SK-N-SH (cell line): ENCODE data around the gene C1QTNF3. TPM values are rescaled to one million over a fixed set of nuclear protein-coding genes. Genes with fewer than 3 reads are reported as not detected.
"Not testable (repeated sequence)": the region's sequence is repeated elsewhere in the genome, so short reads cannot be mapped to it uniquely, and the experiment has no call there.

ENCODE experiments used
- CTCF ChIA-PET: fragments of 300-600, 350-600 bp; formaldehyde crosslinking; extraction: SDS; loops from one replicate; lab custom pipeline; 2021; lab: Yijun Ruan, JAX
- POLR2A ChIA-PET: fragments of 350-600 bp; sonication (Branson Sonifier 250); formaldehyde crosslinking; extraction: SDS; loops from one replicate; lab custom pipeline; 2020; ENCODE audit warnings: antibody characterized with exemption, inconsistent platforms; lab: Yijun Ruan, JAX
- DNase-seq: peaks from one replicate; pipeline ENCODE4 v3.0.0; 2012
- H2AFZ ChIP-seq: fragments of 200-600 bp; sonication (generic); 2 replicates; pipeline ENCODE4 v1.8.1; 2016; ENCODE audit warnings: antibody characterized with exemption, mild to moderate bottlenecking, low read depth
- H3F3A ChIP-seq: fragments of 200-600 bp; sonication (generic); replicated peaks from 2 replicates; pipeline ENCODE3; 2016; ENCODE audit warnings: antibody characterized with exemption, mild to moderate bottlenecking; ENCODE audit not compliant: insufficient read depth
- H3K27ac ChIP-seq, 2 experiments: fragments of 200-500 bp in 1 of 2; fragments of 200-600 bp in 1 of 2; sonication (Bioruptor generic) in 1 of 2; sonication (generic), shearing (Covaris generic) in 1 of 2; 2 replicates each; pipeline versions ENCODE4 v1.5.1 to v1.6.1; 2014 to 2016; ENCODE audit warnings: low read depth in 2 of 2, inconsistent platforms in 1 of 2, low read length in 1 of 2, mild to moderate bottlenecking in 1 of 2, mixed read lengths in 1 of 2
- H3K27me3 ChIP-seq: fragments of 200-600 bp; sonication (generic), shearing (Covaris generic); 2 replicates; pipeline ENCODE4 v1.6.1; 2016; ENCODE audit warnings: mixed run types; ENCODE audit not compliant: insufficient read depth
- H3K36me3 ChIP-seq, 2 experiments: fragments of 200-500 bp in 1 of 2; fragments of 200-600 bp in 1 of 2; sonication (Bioruptor generic) in 1 of 2; sonication (generic) in 1 of 2; replicated peaks in 1 of 2; 2 replicates each; pipeline versions ENCODE3 to v1.5.1; 2014 to 2016; ENCODE audit warnings: low read length in 1 of 2, mild to moderate bottlenecking in 1 of 2; ENCODE audit not compliant: insufficient read depth in 2 of 2, control insufficient read depth in 1 of 2
- H3K4me1 ChIP-seq, 2 experiments: fragments of 200-500 bp in 1 of 2; fragments of 200-600 bp in 1 of 2; sonication (Bioruptor generic) in 1 of 2; sonication (generic), shearing (Covaris generic) in 1 of 2; 2 replicates each; pipeline versions ENCODE4 v1.5.1 to v1.6.1; 2014 to 2016; ENCODE audit warnings: low read depth in 1 of 2, low read length in 1 of 2, mixed run types in 1 of 2; ENCODE audit not compliant: insufficient read depth in 2 of 2, control insufficient read depth in 1 of 2
- H3K4me2 ChIP-seq: fragments of 200-600 bp; sonication (generic), shearing (Covaris generic); 2 replicates; pipeline ENCODE4 v1.6.1; 2017; ENCODE audit warnings: mixed run types
- H3K4me3 ChIP-seq, 2 experiments: fragments of 200-500 bp in 1 of 2; fragments of 200-600 bp in 1 of 2; sonication (Bioruptor generic) in 1 of 2; sonication (generic), shearing (Covaris generic) in 1 of 2; 2 replicates each; pipeline versions ENCODE4 v1.5.1 to v1.8.1; 2014 to 2016; ENCODE audit warnings: low read depth in 2 of 2, inconsistent platforms in 1 of 2, low read length in 1 of 2, mild to moderate bottlenecking in 1 of 2, mixed read lengths in 1 of 2, moderate library complexity in 1 of 2
- H3K79me2 ChIP-seq: fragments of 200-600 bp; sonication (generic); 2 replicates; pipeline ENCODE4 v1.8.1; 2017; ENCODE audit warnings: mild to moderate bottlenecking; ENCODE audit not compliant: insufficient read depth
- H3K9ac ChIP-seq: fragments of 200-600 bp; sonication (generic); 2 replicates; pipeline ENCODE4 v1.6.1; 2017; ENCODE audit warnings: mixed run types
- H3K9me2 ChIP-seq: fragments of 200-600 bp; sonication (generic); 2 replicates; pipeline ENCODE4 v1.6.1; 2017; ENCODE audit warnings: mixed run types
- H3K9me3 ChIP-seq: fragments of 200-600 bp; sonication (generic); 2 replicates; pipeline ENCODE4 v1.6.1; 2017; ENCODE audit warnings: mixed run types, mild to moderate bottlenecking, moderate library complexity
- H4K20me1 ChIP-seq: fragments of 200-600 bp; sonication (generic); 2 replicates; pipeline ENCODE4 v1.6.1; 2017; ENCODE audit warnings: mild to moderate bottlenecking, mixed run types; ENCODE audit not compliant: insufficient read depth
- CHD2 ChIP-seq: fragments of 150-350 bp; IDR thresholded peaks from 2 replicates; pipeline ENCODE4 v1.6.1; 2018; ENCODE audit warnings: low read length; ENCODE audit not compliant: partially characterized antibody
- EP300 ChIP-seq, 2 experiments: IDR thresholded peaks; 2 replicates each; pipeline versions ENCODE4 v1.4.0 to v1.6.1; 2012; ENCODE audit warnings: borderline replicate concordance in 1 of 2, low read depth in 1 of 2, low read length in 1 of 2
- FOSL2 ChIP-seq: IDR thresholded peaks from 2 replicates; pipeline ENCODE4 v1.4.0; 2012; ENCODE audit warnings: low read depth, mild to moderate bottlenecking, moderate library complexity, borderline replicate concordance
- FOXJ3 ChIP-seq: sonication (generic); formaldehyde crosslinking; IDR thresholded peaks from 2 replicates; pipeline ENCODE4 v1.5.1; 2020; ENCODE audit warnings: mild to moderate bottlenecking, missing genetic modification reagents
- GABPA ChIP-seq: IDR thresholded peaks from 2 replicates; pipeline ENCODE4 v1.4.0; 2012; ENCODE audit warnings: low read depth, mild to moderate bottlenecking
- GATA2 ChIP-seq: sonication (generic); formaldehyde crosslinking; IDR thresholded peaks from 2 replicates; pipeline ENCODE4 v1.5.0; 2020; ENCODE audit warnings: mild to moderate bottlenecking, missing genetic modification reagents
- JUND ChIP-seq: IDR thresholded peaks from 2 replicates; pipeline ENCODE4 v1.4.0; 2012
- MAX ChIP-seq: IDR thresholded peaks from 2 replicates; pipeline ENCODE4 v1.4.0; 2012; ENCODE audit warnings: low read depth
- NFIC ChIP-seq: IDR thresholded peaks from 2 replicates; pipeline ENCODE4 v1.4.0; 2012; ENCODE audit warnings: borderline replicate concordance
- PBX3 ChIP-seq: IDR thresholded peaks from 2 replicates; pipeline ENCODE4; 2012
- RFX5 ChIP-seq: IDR thresholded peaks from 2 replicates; pipeline ENCODE4 v1.6.1; 2012; ENCODE audit warnings: mild to moderate bottlenecking, improper control_type of control experiment, low read length
- SIN3A ChIP-seq: IDR thresholded peaks from 2 replicates; pipeline ENCODE4 v1.6.1; 2012; ENCODE audit warnings: low read depth, mild to moderate bottlenecking, low read length, moderate library complexity, borderline replicate concordance
- SMC3 ChIP-seq: IDR thresholded peaks from 2 replicates; pipeline ENCODE4 v1.6.1; 2012; ENCODE audit warnings: low read depth, low read length, improper control_type of control experiment
- TCF12 ChIP-seq: IDR thresholded peaks from 2 replicates; pipeline ENCODE4 v1.4.0; 2012
- TEAD4 ChIP-seq: IDR thresholded peaks from 2 replicates; pipeline ENCODE4 v1.4.0; 2012; ENCODE audit warnings: mild to moderate bottlenecking, borderline replicate concordance; ENCODE audit not compliant: insufficient read depth
- WGBS: methylation state at CpG from one replicate; pipeline ENCODE4 v1.1.6; 2017; ENCODE audit warnings: low lambda C conversion rate; 5-methylcytosine and 5-hydroxymethylcytosine counted together
- polyA plus RNA-seq, 3 experiments: library from polyadenylated mRNA; depleted of rRNA; stranded (reverse); fragments of >200 nt; gene quantifications; 2 replicates each; pipeline ENCODE4 v1.2.3, GENCODE V29; 2012
- TF ChIP-seq, protein P1 (sequence below): IDR thresholded peaks from 2 replicates; pipeline ENCODE4 v1.6.1; 2012; ENCODE audit warnings: mild to moderate bottlenecking, low read depth, low read length, moderate library complexity
- TF ChIP-seq, protein P2 (sequence below): fragments of 200-600 bp; sonication (generic); IDR thresholded peaks from 2 replicates; pipeline ENCODE4 v1.6.1; 2017; ENCODE audit warnings: antibody characterized with exemption, mild to moderate bottlenecking, moderate library complexity
- TF ChIP-seq, protein P3 (sequence below): fragments of 150-350 bp; IDR thresholded peaks from 2 replicates; pipeline ENCODE4 v1.6.1; 2017; ENCODE audit warnings: antibody characterized with exemption, low read length, low read depth, borderline replicate concordance

The C1QTNF3 gene, protein sequence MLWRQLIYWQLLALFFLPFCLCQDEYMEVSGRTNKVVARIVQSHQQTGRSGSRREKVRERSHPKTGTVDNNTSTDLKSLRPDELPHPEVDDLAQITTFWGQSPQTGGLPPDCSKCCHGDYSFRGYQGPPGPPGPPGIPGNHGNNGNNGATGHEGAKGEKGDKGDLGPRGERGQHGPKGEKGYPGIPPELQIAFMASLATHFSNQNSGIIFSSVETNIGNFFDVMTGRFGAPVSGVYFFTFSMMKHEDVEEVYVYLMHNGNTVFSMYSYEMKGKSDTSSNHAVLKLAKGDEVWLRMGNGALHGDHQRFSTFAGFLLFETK
- polyA plus RNA-seq (2012; rRNA removed): 1.5 and 1.6 TPM in 2 replicates
- 0.83 and 0.95 TPM in 2 replicates for polyA plus RNA-seq (2012; cell fraction: cytosol; rRNA removed)
- polyA plus RNA-seq (2012; cell fraction: nucleus; rRNA removed): 7.5 and 10.7 TPM in 2 replicates

- POLR2A ChIA-PET: no interaction called here
Observed at GRCh38 chr5:34043099-34043876, at the start of gene C1QTNF3. Gene C1QTNF3 (minus strand): TSS chr5:34043213. CDS start chr5:34043125, 88 bp downstream.

DNA sequence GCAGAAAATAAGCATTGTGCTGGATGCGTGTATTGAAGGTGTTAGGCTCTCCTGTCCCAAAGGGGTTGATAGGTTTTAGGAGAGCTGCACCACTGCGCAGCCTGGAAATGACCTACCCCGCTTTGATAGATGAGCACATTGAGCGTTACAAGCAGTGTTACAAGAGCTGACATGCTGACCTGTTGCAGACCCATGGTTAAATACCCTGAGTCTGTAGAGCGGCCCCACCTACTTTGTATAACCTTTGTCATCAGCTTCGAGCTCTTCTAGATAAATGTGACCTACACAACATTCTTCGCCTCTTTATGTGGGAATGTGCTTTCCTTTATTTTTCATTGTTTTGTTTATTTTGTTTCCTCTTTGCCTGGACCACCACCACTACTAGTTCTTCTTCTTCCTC, 48.0 kb upstream of the C1QTNF3 start:
- DNase-seq, H4K20me1 ChIP-seq, H3K4me1 ChIP-seq, H3K79me2 ChIP-seq, H3K36me3 ChIP-seq, H3K27me3 ChIP-seq, H3K4me3 ChIP-seq, H3K4me2 ChIP-seq, H3F3A ChIP-seq, H3K9me2 ChIP-seq, POLR2A ChIA-PET, H3K27ac ChIP-seq, CTCF ChIA-PET, H3K9ac ChIP-seq, H2AFZ ChIP-seq, H3K9me3 ChIP-seq: not testable (repeated sequence)
- 82% methylated on average over 7 of the region's 7 CpGs for WGBS

More at GRCh38 chr5:34043099-34043876, at the start of gene C1QTNF3:
- no peak within 1 kb of the TSS for H2AFZ ChIP-seq
- H3K36me3 ChIP-seq: no peaks in the 10 kb centered on the region
- DNase-seq: no peak
- 91% methylated on average over 10 of the region's 10 CpGs for WGBS
- no peaks in the 10 kb centered on the region for H3K4me1 ChIP-seq
- H3K9ac ChIP-seq: no peak within 1 kb of the TSS
- CTCF ChIA-PET: interaction anchor here (0.8 kb wide), 2 partner anchors 23 to 443 kb away, joined by 3 read pairs; no protein-coding TSS in a partner anchor
- no peaks in the 10 kb centered on the region for H3K79me2 ChIP-seq
- no peaks in the 10 kb centered on the region for H4K20me1 ChIP-seq
- H3K4me2 ChIP-seq: no peak within 1 kb of the TSS
- H3K9me2 ChIP-seq: no peaks in the 10 kb centered on the region
- H3F3A ChIP-seq: no peaks in the 10 kb centered on the region
- H3K4me3 ChIP-seq: no peak within 1 kb of the TSS
- H3K27ac ChIP-seq: no peak within 1 kb of the TSS
- no peaks in the 10 kb centered on the region for H3K27me3 ChIP-seq
- TF ChIP-seq, protein P1, sequence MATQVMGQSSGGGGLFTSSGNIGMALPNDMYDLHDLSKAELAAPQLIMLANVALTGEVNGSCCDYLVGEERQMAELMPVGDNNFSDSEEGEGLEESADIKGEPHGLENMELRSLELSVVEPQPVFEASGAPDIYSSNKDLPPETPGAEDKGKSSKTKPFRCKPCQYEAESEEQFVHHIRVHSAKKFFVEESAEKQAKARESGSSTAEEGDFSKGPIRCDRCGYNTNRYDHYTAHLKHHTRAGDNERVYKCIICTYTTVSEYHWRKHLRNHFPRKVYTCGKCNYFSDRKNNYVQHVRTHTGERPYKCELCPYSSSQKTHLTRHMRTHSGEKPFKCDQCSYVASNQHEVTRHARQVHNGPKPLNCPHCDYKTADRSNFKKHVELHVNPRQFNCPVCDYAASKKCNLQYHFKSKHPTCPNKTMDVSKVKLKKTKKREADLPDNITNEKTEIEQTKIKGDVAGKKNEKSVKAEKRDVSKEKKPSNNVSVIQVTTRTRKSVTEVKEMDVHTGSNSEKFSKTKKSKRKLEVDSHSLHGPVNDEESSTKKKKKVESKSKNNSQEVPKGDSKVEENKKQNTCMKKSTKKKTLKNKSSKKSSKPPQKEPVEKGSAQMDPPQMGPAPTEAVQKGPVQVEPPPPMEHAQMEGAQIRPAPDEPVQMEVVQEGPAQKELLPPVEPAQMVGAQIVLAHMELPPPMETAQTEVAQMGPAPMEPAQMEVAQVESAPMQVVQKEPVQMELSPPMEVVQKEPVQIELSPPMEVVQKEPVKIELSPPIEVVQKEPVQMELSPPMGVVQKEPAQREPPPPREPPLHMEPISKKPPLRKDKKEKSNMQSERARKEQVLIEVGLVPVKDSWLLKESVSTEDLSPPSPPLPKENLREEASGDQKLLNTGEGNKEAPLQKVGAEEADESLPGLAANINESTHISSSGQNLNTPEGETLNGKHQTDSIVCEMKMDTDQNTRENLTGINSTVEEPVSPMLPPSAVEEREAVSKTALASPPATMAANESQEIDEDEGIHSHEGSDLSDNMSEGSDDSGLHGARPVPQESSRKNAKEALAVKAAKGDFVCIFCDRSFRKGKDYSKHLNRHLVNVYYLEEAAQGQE: no peak
- TF ChIP-seq FOXJ3 (CRISPR knock-in tag): no peak
- no peak for TF ChIP-seq CHD2
- TF ChIP-seq PBX3: no peak
- TF ChIP-seq RFX5: no peak
- no peak for TF ChIP-seq NFIC
- TF ChIP-seq, protein P2, sequence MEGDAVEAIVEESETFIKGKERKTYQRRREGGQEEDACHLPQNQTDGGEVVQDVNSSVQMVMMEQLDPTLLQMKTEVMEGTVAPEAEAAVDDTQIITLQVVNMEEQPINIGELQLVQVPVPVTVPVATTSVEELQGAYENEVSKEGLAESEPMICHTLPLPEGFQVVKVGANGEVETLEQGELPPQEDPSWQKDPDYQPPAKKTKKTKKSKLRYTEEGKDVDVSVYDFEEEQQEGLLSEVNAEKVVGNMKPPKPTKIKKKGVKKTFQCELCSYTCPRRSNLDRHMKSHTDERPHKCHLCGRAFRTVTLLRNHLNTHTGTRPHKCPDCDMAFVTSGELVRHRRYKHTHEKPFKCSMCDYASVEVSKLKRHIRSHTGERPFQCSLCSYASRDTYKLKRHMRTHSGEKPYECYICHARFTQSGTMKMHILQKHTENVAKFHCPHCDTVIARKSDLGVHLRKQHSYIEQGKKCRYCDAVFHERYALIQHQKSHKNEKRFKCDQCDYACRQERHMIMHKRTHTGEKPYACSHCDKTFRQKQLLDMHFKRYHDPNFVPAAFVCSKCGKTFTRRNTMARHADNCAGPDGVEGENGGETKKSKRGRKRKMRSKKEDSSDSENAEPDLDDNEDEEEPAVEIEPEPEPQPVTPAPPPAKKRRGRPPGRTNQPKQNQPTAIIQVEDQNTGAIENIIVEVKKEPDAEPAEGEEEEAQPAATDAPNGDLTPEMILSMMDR: no peak
- TF ChIP-seq, protein P3, sequence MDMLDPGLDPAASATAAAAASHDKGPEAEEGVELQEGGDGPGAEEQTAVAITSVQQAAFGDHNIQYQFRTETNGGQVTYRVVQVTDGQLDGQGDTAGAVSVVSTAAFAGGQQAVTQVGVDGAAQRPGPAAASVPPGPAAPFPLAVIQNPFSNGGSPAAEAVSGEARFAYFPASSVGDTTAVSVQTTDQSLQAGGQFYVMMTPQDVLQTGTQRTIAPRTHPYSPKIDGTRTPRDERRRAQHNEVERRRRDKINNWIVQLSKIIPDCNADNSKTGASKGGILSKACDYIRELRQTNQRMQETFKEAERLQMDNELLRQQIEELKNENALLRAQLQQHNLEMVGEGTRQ: no peak
- no peak for TF ChIP-seq JUND
- no peak for TF ChIP-seq TCF12
- TF ChIP-seq FOSL2: no peak
- no peak for TF ChIP-seq TEAD4
- no peak for TF ChIP-seq EP300 (IDR thresholded peaks at IDR 0.05; ENCODE audit: borderline replicate concordance in 1 of 2, low read depth in 1 of 2, low read length in 1 of 2)
- TF ChIP-seq GATA2 (CRISPR knock-in tag): no peak
- TF ChIP-seq SMC3: no peak
- no peak for TF ChIP-seq SIN3A
- TF ChIP-seq GABPA: no peak
- TF ChIP-seq MAX: no peak
- H3K9me3 ChIP-seq: no peaks in the 10 kb centered on the region
